HG03066 (cell line): ENCODE results near the gene C4A.
"Not testable (repeated sequence)": the region's sequence is repeated elsewhere in the genome, so short reads cannot be mapped to it uniquely, and the experiment has no call there.

Experiments used
- ATAC-seq: cut with Tn5 transposase; IDR thresholded peaks from one replicate; pipeline ENCODE4 v1.9.1; 2021; ENCODE audit warnings: low read depth; ENCODE audit not compliant: unreplicated experiment

C4A gene

GRCh38 chr6:31958741-31959739 is 22.8 kb upstream of the C4A start, which contains the start of the genes NELFE and SKIC2:
NELFE (minus strand) TSS chr6:31958971; CDS start chr6:31958446, 525 bp downstream.
SKIC2 (plus strand) TSS chr6:31959175; CDS start chr6:31959193, 18 bp downstream.
- peak; percentile 98 for ATAC-seq

GRCh38 chr6:31961616-31962015 is 20.2 kb upstream of the C4A start:
- ATAC-seq = no peak

GRCh38 chr6:31963921-31964320 is 17.9 kb upstream of the C4A start:
- no peak for ATAC-seq

GRCh38 chr6:31965700-31966099 is 16.2 kb upstream of the C4A start:
- ATAC-seq = no peak

DNA sequence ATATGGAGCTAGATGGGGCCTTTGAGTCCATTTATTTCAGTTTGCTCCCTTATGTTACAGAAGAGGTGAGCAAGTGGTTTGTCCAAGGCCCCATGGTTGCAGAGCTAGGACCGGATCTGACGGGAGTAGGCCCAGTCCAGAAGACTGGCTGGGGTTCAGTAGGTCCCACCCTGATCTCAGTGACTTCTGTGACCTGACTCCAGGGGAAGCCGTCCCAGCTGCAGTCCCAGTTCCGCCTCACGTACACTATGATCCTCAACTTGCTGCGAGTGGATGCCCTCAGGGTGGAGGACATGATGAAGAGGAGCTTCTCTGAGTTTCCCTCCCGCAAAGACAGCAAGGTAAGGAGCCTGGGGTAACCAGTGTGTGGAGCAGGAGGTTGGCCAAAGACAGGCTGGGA is 15.4 kb upstream of the C4A start:
- no peak for ATAC-seq

- ATAC-seq = no peak
Observed at GRCh38 chr6:31966997-31967925, 14.6 kb upstream of the C4A start.

GRCh38 chr6:31967926-31968320 is 13.9 kb upstream of the C4A start:
- no peak for ATAC-seq

DNA sequence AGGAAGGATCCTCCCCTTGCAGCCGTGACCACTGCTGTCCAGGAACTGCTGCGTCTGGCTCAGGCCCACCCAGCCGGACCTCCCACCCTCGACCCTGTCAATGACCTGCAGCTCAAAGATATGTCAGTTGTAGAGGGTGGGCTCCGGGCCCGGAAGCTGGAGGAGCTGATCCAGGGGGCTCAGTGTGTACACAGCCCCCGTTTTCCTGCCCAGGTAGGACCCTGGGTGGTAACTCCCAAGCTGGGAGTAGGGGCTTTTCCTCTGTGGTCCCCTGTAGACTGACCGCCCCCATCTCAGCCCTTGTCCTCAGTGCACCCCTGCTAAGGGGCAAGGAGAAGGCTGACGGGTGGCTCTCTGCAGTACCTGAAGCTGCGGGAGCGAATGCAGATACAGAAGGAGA is 13.5 kb upstream of the C4A start:
- no peak for ATAC-seq

GRCh38 chr6:31968791-31969711 is 12.8 kb upstream of the C4A start:
- ATAC-seq = no peak

- ATAC-seq = no peak
Observed at GRCh38 chr6:31969712-31970603, 11.9 kb upstream of the C4A start.

DNA sequence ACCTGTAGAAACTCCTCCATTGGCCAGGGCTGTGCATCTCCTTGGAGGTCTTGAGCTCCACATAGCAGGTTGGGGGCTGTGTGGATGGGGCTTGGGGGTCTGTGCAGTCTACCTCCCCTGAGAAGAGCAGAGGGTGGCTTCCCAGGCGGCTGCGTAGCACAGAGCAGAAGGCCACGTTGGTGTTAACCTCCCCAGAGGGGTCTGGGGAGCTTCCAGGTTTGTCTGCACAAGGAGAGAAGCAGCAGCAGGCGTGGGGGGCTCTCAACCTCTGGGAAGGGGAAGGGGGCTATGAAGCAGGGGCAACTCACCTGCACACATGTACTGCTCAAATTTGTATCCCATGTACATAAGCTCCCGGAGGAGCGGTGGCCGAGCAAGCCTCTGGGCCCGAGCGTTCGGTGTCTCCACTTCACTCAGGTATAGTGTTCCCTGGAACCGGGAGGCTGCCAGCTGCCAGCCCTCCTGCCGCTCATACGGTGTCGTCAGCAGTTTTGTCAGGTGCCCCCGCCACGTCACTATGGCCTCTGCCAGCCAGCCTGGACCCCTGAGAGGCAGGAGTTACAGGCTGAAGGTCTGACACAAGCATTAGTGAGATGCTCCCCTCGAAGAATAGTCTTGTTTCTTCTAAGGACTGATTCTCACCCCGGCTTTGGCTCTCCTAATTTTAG is 11.1 kb upstream of the C4A start:
- ATAC-seq = no peak

GRCh38 chr6:31971279-31971992 is 10.4 kb upstream of the C4A start:
- ATAC-seq = no peak

DNA sequence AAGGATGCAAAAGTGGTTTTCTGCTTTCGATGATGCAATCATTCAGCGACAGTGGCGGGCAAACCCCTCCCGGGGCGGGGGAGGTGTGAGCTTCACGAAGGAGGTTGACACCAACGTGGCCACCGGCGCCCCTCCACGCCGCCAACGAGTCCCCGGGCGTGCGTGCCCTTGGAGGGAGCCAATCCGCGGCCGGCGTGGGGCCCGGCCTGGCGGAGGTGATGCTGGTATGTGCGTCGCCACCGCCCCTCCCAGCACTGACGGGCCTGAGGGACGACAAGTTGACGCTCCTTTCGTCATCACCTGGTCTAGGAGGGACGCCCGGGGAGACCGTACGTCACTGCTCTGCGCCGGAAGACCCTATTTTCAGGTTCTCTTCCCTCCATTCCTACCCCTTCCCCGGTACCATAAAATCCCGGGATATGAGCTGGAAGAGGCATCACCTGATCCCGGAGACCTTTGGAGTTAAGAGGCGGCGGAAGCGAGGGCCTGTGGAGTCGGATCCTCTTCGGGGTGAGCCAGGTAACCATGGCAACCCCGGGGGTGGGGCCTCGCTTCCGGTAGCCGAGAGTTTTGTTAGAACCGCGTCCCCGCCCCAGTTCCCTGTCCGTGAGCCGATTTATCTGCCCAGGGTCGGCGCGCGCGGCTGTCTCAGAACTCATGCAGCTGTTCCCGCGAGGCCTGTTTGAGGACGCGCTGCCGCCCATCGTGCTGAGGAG is 9.7 kb upstream of the C4A start, which contains the start of gene DXO:
TSS of gene DXO (minus strand) at position 146 of the 716 bp plus-strand sequence. CDS start 463 bp downstream, outside the sequence.
- ATAC-seq = peak; percentile 87

DNA sequence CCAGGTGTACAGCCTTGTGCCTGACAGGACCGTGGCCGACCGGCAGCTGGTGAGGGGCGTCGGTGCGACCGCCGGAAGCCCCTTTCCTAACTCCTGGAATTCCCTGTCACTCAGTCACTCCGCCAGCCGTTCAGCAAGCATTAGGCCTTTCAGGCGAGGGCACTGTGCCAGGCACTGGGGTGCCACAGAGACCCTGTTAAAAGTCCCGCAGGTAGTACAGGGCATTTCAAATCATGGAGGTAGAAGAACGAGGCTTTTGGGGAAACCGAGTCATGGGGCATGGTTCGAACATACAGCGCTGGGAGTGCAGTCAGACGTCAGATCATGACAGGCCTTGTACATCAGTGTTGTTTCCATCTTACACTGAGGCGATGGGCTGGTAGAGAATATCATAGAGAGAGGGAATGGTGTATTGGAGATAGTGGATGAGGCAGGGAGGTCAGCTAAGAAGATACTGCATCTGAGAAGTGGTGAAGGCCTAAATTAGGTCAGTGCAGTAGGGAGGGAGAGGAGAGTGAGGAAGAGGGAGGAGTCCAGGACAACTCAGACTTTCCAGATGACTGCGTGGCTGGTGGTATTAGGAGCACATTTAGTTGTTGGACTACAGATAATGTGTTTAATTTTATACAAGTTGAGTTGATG is 9.0 kb upstream of the C4A start:
- no peak for ATAC-seq

DNA sequence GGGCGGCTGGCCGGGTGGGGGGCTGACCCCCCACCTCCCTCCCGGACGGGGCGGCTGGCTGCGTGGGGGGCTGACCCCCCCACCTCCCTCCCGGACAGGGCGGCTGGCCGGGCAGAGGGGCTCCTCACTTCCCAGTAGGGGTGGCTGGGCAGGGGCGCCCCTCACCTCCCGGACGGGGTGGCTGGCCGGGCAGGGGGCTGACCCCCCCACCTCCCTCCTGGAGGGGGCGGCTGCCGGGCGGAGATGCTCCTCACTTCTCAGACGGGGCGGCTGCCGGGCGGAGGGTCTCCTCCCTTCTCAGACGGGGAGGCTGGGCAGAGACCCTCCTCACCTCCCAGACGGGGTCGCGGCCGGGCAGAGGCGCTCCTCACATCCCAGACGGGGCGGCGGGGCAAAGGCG is 5.8 kb upstream of the C4A start:
- not testable (repeated sequence) for ATAC-seq

- no peak for ATAC-seq
Observed at GRCh38 chr6:31977816-31978431, 3.9 kb upstream of the C4A start.
